ENCODE measurements around the gene CERKL.

Gene CERKL

GRCh38 chr2:181623159-181623558, 33.7 kb downstream of the CERKL start:
- H3K9ac ChIP-seq (ENCODE audit: low read length in 2 of 2), result no peak overlapping the region

DNA sequence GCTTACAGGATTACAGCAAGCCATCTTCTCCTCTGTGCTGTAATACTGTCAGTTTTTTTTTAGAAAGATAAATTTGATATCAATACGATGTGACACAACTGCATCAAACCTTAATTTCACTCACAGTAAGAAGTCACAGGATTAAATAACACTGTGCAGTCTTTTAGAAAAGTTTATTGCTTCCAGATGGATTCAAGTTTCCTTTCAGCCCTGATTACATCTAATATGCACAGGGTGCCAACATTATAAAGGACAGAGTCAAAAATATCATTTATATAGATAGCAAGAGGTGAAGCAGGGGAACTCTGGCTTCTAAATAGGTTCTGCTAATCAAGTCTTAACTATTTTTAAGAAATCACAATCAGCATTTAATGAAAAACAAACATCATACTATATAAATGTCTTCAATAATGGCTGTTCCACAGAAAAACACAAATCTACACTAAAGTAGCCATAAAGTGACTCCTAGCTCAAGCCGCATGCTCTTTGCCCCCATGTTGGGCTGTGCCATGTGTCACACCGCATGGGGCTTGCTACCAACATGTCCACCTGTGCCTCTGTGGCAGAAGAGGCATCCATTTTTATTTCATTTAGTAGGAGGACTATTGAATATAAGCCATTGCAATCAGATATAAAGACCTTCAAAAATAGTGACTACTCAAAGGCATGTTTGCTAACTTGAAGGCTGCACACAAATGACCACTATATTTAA, 35.0 kb downstream of the CERKL start:
- H3K27me3 ChIP-seq (ENCODE audit: control insufficient read depth in 1 of 2, insufficient read depth in 2 of 2, low read length in 2 of 2), result no peaks in the 10 kb centered on the region
- no peak overlapping the region for H3K27ac ChIP-seq (ENCODE audit: low read length)
- no peaks in the 10 kb centered on the region for H3K9me3 ChIP-seq (ENCODE audit: control insufficient read depth in 2 of 2, low read length in 2 of 2)
- no peaks in the 10 kb centered on the region for H3K36me3 ChIP-seq (ENCODE audit: control insufficient read depth in 2 of 2, insufficient read depth in 2 of 2, low read length in 2 of 2)
- no peak overlapping the region for H3K4me3 ChIP-seq (ENCODE audit: low read length in 2 of 2)
- no peaks in the 10 kb centered on the region for H3K4me1 ChIP-seq (ENCODE audit: control insufficient read depth, insufficient read depth, low read length)
- no peak overlapping the region for H3K9ac ChIP-seq (ENCODE audit: low read length in 2 of 2)

More at GRCh38 chr2:181623159-181623558, 33.7 kb downstream of the CERKL start:
- no peaks in the 10 kb centered on the region for H3K27me3 ChIP-seq (ENCODE audit: control insufficient read depth in 1 of 2, insufficient read depth in 2 of 2, low read length in 2 of 2)
- no peaks in the 10 kb centered on the region for H3K9me3 ChIP-seq (ENCODE audit: control insufficient read depth in 2 of 2, low read length in 2 of 2)
- no peak overlapping the region for H3K27ac ChIP-seq (ENCODE audit: low read length)
- no peaks in the 10 kb centered on the region for H3K36me3 ChIP-seq (ENCODE audit: control insufficient read depth in 2 of 2, insufficient read depth in 2 of 2, low read length in 2 of 2)
- H3K4me1 ChIP-seq (ENCODE audit: control insufficient read depth, insufficient read depth, low read length), result no peaks in the 10 kb centered on the region
- H3K4me3 ChIP-seq (ENCODE audit: low read length in 2 of 2), result no peak overlapping the region

DNA sequence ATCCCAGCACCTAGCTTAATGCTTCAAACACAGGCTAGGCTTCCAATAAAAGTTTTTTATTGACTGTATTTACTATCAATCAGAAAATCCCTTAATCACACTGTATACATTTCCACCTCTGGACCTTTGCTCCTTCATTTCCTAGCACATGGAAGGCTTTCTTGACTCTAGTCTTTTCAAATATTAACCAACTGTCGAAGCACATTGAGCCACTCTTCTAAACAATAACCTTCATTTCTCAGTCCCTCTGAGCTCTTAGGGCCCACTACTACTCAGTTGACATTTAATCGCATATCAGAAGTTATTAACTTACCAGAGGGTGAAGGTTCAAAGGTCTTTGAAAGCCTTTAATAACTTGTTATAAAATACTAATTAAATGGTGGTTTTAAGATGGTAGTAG, 37.4 kb downstream of the CERKL start:
- Histone ChIP-seq H3K36me3 (ENCODE audit: control insufficient read depth in 2 of 2, insufficient read depth in 2 of 2, low read length in 2 of 2) (no peaks in the 10 kb centered on the region), H3K9ac (ENCODE audit: low read length in 2 of 2) (no peak overlapping the region), H3K4me1 (ENCODE audit: control insufficient read depth, insufficient read depth, low read length) (no peaks in the 10 kb centered on the region), H3K27me3 (ENCODE audit: control insufficient read depth in 1 of 2, insufficient read depth in 2 of 2, low read length in 2 of 2) (no peaks in the 10 kb centered on the region), H3K27ac (ENCODE audit: low read length) (no peak overlapping the region), H3K4me3 (ENCODE audit: low read length in 2 of 2) (no peak overlapping the region), H3K9me3 (ENCODE audit: control insufficient read depth in 2 of 2, low read length in 2 of 2) (no peaks in the 10 kb centered on the region)

DNA sequence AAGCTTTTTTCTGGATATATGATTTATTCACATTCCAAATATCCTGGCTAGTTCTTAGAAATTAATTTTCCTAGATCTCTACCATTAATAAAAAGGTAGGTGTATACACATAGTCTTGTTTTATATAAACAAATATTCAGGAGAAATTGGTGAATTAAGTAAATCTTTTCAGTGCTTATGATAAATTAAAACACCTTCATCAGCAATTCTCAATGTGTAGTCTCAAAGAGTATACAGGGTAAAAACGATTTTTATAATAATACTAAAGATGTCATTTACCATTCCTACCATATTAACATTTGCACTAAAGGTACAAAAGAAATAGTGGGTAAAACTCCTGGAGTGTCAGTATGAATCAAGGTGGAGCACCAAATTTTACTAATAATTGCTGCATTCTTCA, 40.2 kb downstream of the CERKL start:
- no peak overlapping the region for H3K27ac ChIP-seq (ENCODE audit: low read length)
- H3K36me3 ChIP-seq (ENCODE audit: control insufficient read depth in 2 of 2, insufficient read depth in 2 of 2, low read length in 2 of 2), result no peaks in the 10 kb centered on the region
- H3K9me3 ChIP-seq (ENCODE audit: control insufficient read depth in 2 of 2, low read length in 2 of 2), result no peaks in the 10 kb centered on the region
- H3K4me3 ChIP-seq (ENCODE audit: low read length in 2 of 2), result no peak overlapping the region
- H3K9ac ChIP-seq (ENCODE audit: low read length in 2 of 2), result no peak overlapping the region
- H3K4me1 ChIP-seq (ENCODE audit: control insufficient read depth, insufficient read depth, low read length), result no peaks in the 10 kb centered on the region
- no peaks in the 10 kb centered on the region for H3K27me3 ChIP-seq (ENCODE audit: control insufficient read depth in 1 of 2, insufficient read depth in 2 of 2, low read length in 2 of 2)

DNA sequence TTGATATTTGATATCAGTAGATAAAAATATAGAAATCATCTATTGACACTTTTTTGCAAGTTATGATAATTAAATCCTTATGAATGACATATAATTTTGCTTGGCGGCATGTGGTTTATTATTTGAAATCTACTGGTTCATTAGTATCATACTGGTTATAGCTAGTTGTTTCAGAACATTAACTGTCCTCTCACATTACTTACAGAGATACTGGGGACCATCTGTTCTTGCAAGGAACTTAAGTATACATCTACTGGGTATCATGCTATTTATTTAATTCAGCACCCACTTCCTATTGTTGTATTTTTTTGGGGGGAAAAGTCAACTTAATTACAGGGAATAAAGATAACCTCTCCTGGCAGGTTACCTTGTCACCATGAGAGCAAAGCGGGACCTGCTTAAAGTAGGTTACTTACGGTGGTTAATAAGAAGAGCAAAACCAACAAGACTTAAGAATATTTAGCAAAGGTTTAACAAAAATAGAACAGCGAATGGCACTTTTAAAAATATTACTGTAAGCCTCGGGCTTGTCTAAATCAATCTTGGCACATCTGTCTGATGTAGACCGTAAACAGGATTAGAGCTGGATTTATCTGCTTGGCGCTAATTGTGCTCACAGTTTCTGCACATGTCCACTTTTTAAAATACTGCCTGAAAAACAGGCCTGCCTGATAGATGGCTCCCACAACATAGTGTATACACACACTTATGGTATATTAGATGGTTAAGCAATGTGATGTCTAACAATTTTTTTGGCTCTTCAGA, 41.8 kb downstream of the CERKL start:
- H3K36me3 ChIP-seq (ENCODE audit: control insufficient read depth in 2 of 2, insufficient read depth in 2 of 2, low read length in 2 of 2), result no peaks in the 10 kb centered on the region
- no peak overlapping the region for H3K9ac ChIP-seq (ENCODE audit: low read length in 2 of 2)
- H3K27me3 ChIP-seq (ENCODE audit: control insufficient read depth in 1 of 2, insufficient read depth in 2 of 2, low read length in 2 of 2), result no peaks in the 10 kb centered on the region
- no peak overlapping the region for H3K4me3 ChIP-seq (ENCODE audit: low read length in 2 of 2)
- no peaks in the 10 kb centered on the region for H3K4me1 ChIP-seq (ENCODE audit: control insufficient read depth, insufficient read depth, low read length)
- H3K9me3 ChIP-seq (ENCODE audit: control insufficient read depth in 2 of 2, low read length in 2 of 2), result no peaks in the 10 kb centered on the region
- no peak overlapping the region for H3K27ac ChIP-seq (ENCODE audit: low read length)

- no peak overlapping the region for H3K9ac ChIP-seq (ENCODE audit: low read length in 2 of 2)
- no peaks in the 10 kb centered on the region for H3K9me3 ChIP-seq (ENCODE audit: control insufficient read depth in 2 of 2, low read length in 2 of 2)
- H3K27ac ChIP-seq (ENCODE audit: low read length), result no peak overlapping the region
- H3K4me1 ChIP-seq (ENCODE audit: control insufficient read depth, insufficient read depth, low read length), result no peaks in the 10 kb centered on the region
- no peak overlapping the region for H3K4me3 ChIP-seq (ENCODE audit: low read length in 2 of 2)
- no peaks in the 10 kb centered on the region for H3K27me3 ChIP-seq (ENCODE audit: control insufficient read depth in 1 of 2, insufficient read depth in 2 of 2, low read length in 2 of 2)
- H3K36me3 ChIP-seq (ENCODE audit: control insufficient read depth in 2 of 2, insufficient read depth in 2 of 2, low read length in 2 of 2), result no peaks in the 10 kb centered on the region
Observed at GRCh38 chr2:181613241-181613640, 43.7 kb downstream of the CERKL start.

GRCh38 chr2:181607629-181608590, 49.0 kb downstream of the CERKL start:
- H3K36me3 ChIP-seq (ENCODE audit: control insufficient read depth in 2 of 2, insufficient read depth in 2 of 2, low read length in 2 of 2), result no peaks in the 10 kb centered on the region
- H3K4me3 ChIP-seq (ENCODE audit: low read length in 2 of 2), result no peak overlapping the region
- no peaks in the 10 kb centered on the region for H3K4me1 ChIP-seq (ENCODE audit: control insufficient read depth, insufficient read depth, low read length)
- H3K27me3 ChIP-seq (ENCODE audit: control insufficient read depth in 1 of 2, insufficient read depth in 2 of 2, low read length in 2 of 2), result no peaks in the 10 kb centered on the region
- no peak overlapping the region for H3K9ac ChIP-seq (ENCODE audit: low read length in 2 of 2)
- H3K27ac ChIP-seq (ENCODE audit: low read length), result no peak overlapping the region
- peaks cover 0 to 5% of the 10 kb centered on the region in 2 donors for H3K9me3 ChIP-seq (ENCODE audit: control insufficient read depth in 2 of 2, low read length in 2 of 2)

DNA sequence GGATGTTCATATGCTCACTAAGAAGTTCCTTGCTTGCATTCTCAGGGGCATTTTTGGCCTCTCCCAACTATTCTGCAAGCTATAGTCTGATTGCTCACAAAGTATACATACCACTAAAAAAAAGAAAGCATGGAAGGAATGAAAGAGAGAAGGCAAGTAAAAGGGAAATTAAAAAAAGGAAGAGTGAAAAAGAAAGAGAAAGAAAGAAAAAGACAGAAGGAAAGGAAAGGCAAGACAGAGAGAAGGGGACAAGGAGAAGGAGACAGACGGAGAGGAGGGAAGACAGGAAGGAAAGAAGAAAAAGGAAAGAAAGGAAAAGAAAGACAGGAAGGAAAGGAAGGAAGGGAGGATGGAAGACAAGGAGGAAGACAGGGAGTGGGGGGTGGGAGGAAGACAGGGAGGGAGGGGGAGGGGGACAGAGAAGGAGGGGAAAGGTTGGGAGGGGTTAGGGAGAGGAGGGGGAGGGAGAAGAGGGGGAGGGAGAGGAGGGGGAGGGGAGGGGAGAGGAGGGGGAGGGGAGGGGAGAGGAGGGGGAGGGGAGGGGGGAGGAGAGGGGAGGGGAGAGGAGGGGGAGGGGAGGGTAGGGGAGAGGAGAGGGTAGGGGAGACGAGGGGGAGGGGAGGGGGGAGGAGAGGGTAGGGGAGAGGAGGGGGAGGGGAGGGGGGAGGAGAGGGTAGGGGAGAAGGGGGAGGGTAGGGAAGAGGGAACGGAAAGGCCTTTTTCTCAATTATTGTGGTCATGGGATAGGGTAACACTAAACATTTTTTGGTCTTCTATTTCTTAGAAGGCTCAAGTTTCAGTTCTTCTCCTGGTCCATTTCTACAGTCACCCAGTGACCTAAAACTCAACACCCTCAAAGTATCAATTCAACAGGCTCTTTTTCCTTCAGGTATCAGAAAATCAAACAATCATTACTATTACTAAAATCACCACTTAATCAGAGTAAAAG, 50.7 kb downstream of the CERKL start:
- Histone ChIP-seq H3K27me3 (ENCODE audit: control insufficient read depth in 1 of 2, insufficient read depth in 2 of 2, low read length in 2 of 2) (no peaks in the 10 kb centered on the region), H3K27ac (ENCODE audit: low read length) (no peak overlapping the region), H3K4me3 (ENCODE audit: low read length in 2 of 2) (no peak overlapping the region), H3K4me1 (ENCODE audit: control insufficient read depth, insufficient read depth, low read length) (no peaks in the 10 kb centered on the region), H3K9ac (ENCODE audit: low read length in 2 of 2) (no peak overlapping the region), H3K36me3 (ENCODE audit: control insufficient read depth in 2 of 2, insufficient read depth in 2 of 2, low read length in 2 of 2) (no peaks in the 10 kb centered on the region), H3K9me3 (ENCODE audit: control insufficient read depth in 2 of 2, low read length in 2 of 2) (peaks cover 0 to 5% of the 10 kb centered on the region in 2 donors)

DNA sequence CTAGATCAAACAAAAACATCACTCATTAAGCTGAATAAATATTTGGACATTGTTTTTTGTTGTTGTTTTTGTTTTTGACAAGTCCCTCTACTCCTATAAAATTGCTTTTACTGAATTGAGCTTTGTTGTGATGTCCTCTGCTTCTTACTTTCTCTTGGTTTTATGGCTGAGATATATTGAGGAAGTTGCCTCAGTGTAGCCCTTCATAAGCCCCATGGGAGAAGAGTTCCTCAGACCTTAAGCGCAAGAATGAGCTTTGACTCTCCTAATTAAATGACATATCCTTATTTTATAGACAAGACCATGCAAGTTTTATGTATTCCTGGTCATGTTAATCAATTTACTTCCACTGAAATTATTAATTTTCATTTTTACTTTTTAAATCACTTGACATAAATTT, 54.9 kb downstream of the CERKL start:
- Histone ChIP-seq H3K9me3 (ENCODE audit: control insufficient read depth in 2 of 2, low read length in 2 of 2) (peaks cover 0 to 5% of the 10 kb centered on the region in 2 donors), H3K9ac (ENCODE audit: low read length in 2 of 2) (no peak overlapping the region), H3K4me1 (ENCODE audit: control insufficient read depth, insufficient read depth, low read length) (no peaks in the 10 kb centered on the region), H3K27ac (ENCODE audit: low read length) (no peak overlapping the region), H3K27me3 (ENCODE audit: control insufficient read depth in 1 of 2, insufficient read depth in 2 of 2, low read length in 2 of 2) (no peaks in the 10 kb centered on the region), H3K36me3 (ENCODE audit: control insufficient read depth in 2 of 2, insufficient read depth in 2 of 2, low read length in 2 of 2) (no peaks in the 10 kb centered on the region), H3K4me3 (ENCODE audit: low read length in 2 of 2) (no peak overlapping the region)

DNA sequence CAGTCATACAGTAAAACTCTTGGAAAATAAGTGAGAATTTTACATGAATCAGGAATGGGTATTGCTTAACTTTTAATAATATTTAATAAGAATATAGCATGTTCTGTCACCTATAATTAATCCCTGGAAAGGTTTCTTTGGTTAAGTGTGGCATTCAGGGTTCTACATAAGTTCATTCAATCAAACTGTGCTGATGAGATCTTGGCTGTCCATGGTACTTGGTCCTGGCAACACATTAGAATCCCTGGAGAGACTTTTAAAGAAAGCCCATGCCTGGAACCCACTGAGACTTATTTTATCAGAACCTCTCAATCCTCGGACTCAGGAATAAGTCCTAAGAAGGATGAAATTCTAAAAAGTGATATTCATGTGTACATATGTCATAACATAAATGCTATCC, 60.3 kb downstream of the CERKL start:
- Histone ChIP-seq H3K27me3 (ENCODE audit: control insufficient read depth in 1 of 2, insufficient read depth in 2 of 2, low read length in 2 of 2) (no peaks in the 10 kb centered on the region), H3K9me3 (ENCODE audit: control insufficient read depth in 2 of 2, low read length in 2 of 2) (no peaks in the 10 kb centered on the region), H3K9ac (ENCODE audit: low read length in 2 of 2) (no peak overlapping the region), H3K4me1 (ENCODE audit: control insufficient read depth, insufficient read depth, low read length) (no peaks in the 10 kb centered on the region), H3K36me3 (ENCODE audit: control insufficient read depth in 2 of 2, insufficient read depth in 2 of 2, low read length in 2 of 2) (no peaks in the 10 kb centered on the region), H3K27ac (ENCODE audit: low read length) (no peak overlapping the region), H3K4me3 (ENCODE audit: low read length in 2 of 2) (no peak overlapping the region)
